Suprapubic skin (tissue), 4 donors: ENCODE measurements around the gene ACOT11.

Experiments
- CTCF ChIP-seq, 2 donors: fragments of 200-600 bp in 1 of 2; fragments of 450-650 bp in 1 of 2; sonication (generic) in 1 of 2; IDR thresholded peaks; one replicate each; pipeline ENCODE4 v1.5.1; 2016 to 2019; ENCODE audit warnings: antibody characterized with exemption in 2 of 2, mild to moderate bottlenecking in 1 of 2, moderate library complexity in 1 of 2
- EP300 ChIP-seq: sonication (generic); formaldehyde crosslinking; IDR thresholded peaks from one replicate; pipeline ENCODE4 v1.6.1; 2017; ENCODE audit warnings: antibody characterized with exemption
- POLR2A ChIP-seq, 2 donors: fragments of 450-650 bp; IDR thresholded peaks; one replicate each; pipeline ENCODE4 v1.6.1; 2017; ENCODE audit warnings: antibody characterized with exemption in 2 of 2, mild to moderate bottlenecking in 2 of 2, moderate library complexity in 2 of 2
- POLR2AphosphoS5 ChIP-seq, 3 donors: sonication (generic); formaldehyde crosslinking; IDR thresholded peaks; one replicate each; pipeline ENCODE4 v1.6.1; 2017; ENCODE audit warnings: antibody characterized with exemption in 3 of 3

GRCh38 chr1:54595956-54596498 lies 48.0 kb downstream of the ACOT11 start:
- TF ChIP-seq CTCF (IDR thresholded peaks at IDR 0.05) (no peak), POLR2A (IDR thresholded peaks at IDR 0.05) (no peak), EP300 (no peak), POLR2AphosphoS5 (IDR thresholded peaks at IDR 0.05) (no peak)
